Measurements from ENCODE around the gene COX4I1.
A peak's percentile ranks its signal among the peaks of the same experiment; 100 is the strongest.

COX4I1 gene

DNA sequence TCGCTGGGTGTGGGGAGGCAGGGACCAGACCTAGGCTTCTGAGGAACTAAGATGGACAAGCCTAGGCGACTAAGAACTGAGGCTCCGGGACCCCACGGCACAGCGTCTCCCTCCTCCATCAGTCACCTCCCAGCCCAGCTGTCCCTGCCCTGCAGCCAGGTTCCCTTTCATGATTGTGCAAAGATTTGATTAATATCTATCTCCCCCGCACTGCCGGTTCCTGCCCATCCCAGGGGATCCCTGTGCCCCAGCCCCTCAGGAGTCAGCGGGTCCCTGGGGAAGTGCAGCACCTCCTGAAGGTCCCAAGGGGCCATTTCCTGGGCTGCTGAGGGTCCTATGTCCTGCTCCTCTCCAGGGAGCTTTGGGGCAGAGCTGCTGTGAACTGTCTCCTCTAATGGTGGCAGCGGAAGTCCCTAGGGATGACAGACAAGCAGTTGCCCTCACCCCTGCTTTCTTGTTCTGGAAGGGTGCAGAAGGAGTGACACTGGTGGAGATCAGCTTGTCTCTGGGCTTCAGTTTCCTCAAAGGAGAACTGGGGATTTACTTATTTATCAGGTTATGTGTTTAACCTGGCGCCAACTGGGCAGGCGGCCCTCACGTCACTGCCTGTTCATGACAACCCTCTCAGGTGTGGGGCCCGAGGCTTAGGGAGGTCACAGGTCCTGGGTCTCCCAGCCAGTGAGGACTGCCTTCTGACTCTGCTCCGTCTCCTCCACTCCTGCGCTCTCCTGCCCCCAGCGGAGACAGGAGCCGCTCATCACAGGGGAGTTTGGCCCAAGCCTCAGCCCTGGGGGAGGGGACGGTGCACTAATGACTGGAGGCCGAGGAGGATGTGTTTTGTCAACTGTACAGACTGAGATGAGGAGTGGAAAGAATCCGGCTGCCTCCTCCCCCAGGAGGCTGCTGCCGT is 46.7 kb upstream of the COX4I1 start:
- Mint-ChIP-seq H3K9me3 (no peaks in the 10 kb centered on the region), H3K4me3 (peak overlapping the region; percentile 15)
- TF ChIP-seq, protein P1, sequence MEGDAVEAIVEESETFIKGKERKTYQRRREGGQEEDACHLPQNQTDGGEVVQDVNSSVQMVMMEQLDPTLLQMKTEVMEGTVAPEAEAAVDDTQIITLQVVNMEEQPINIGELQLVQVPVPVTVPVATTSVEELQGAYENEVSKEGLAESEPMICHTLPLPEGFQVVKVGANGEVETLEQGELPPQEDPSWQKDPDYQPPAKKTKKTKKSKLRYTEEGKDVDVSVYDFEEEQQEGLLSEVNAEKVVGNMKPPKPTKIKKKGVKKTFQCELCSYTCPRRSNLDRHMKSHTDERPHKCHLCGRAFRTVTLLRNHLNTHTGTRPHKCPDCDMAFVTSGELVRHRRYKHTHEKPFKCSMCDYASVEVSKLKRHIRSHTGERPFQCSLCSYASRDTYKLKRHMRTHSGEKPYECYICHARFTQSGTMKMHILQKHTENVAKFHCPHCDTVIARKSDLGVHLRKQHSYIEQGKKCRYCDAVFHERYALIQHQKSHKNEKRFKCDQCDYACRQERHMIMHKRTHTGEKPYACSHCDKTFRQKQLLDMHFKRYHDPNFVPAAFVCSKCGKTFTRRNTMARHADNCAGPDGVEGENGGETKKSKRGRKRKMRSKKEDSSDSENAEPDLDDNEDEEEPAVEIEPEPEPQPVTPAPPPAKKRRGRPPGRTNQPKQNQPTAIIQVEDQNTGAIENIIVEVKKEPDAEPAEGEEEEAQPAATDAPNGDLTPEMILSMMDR (IDR thresholded peaks at IDR 0.05), result no peak

DNA sequence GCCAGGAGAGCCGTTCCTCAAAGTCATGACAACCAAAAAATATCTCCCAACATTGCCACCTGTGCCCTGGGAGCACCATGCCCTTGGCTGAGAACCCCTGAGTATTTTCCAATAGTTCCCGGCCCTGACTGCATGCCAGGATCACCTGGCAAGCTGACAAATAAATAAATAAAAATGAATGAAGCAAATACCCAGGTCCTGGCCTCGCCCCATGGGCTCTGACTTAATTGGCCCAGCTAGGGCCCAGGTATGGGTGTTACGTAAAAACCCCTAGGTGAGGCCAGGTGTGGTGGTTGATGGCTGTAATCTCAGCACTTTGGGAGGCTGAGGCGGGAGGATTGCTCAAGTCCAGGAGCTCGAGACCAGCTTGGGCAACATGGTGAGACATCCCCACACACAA is 45.9 kb upstream of the COX4I1 start:
- no peak overlapping the region for H3K4me3 Mint-ChIP-seq
- TF ChIP-seq, protein P1 (IDR thresholded peaks at IDR 0.05), result no peak
- H3K36me3 Mint-ChIP-seq (ENCODE audit: low read depth), result no peaks in the 10 kb centered on the region
- peaks cover 34% of the 10 kb centered on the region for H3K4me1 Mint-ChIP-seq
- no peak overlapping the region for H3K27ac Mint-ChIP-seq
- no peaks in the 10 kb centered on the region for H3K9me3 Mint-ChIP-seq
- DNase-seq, result no peak
- peaks cover 66% of the 10 kb centered on the region for H3K27me3 Mint-ChIP-seq (ENCODE audit: low read depth, poor library complexity)

More for the DNA sequence above, 46.7 kb upstream of the COX4I1 start:
- peaks cover 72% of the 10 kb centered on the region for H3K27me3 Mint-ChIP-seq (ENCODE audit: low read depth, poor library complexity)
- peak; percentile 61 for DNase-seq
- H3K4me1 Mint-ChIP-seq, result peaks cover 34% of the 10 kb centered on the region
- H3K36me3 Mint-ChIP-seq (ENCODE audit: low read depth), result no peaks in the 10 kb centered on the region
- H3K27ac Mint-ChIP-seq, result no peak overlapping the region

DNA sequence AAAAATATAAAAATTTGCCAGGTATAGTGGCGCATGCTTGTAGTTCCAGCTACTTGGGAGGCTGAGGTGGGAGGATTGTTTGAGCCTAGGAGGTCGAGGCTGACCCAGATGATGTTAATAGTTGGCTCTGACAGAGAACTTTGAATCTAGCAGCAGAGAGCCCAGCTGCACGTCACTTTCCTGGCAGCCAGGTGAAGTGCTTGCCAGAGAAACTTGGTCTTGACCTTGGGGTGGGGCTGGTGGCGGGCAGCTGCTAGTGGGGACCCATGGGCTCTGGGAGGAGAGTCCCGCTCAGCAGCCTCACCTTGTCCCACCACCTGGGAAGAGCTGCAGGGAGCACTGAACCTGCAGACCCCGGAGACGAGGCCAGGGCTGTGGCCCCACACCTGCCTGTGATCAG is 45.5 kb upstream of the COX4I1 start:
- H3K4me3 Mint-ChIP-seq, result no peak overlapping the region
- H3K4me1 Mint-ChIP-seq, result peaks cover 38% of the 10 kb centered on the region
- peaks cover 64% of the 10 kb centered on the region for H3K27me3 Mint-ChIP-seq (ENCODE audit: low read depth, poor library complexity)
- no peak for DNase-seq
- H3K36me3 Mint-ChIP-seq (ENCODE audit: low read depth), result no peaks in the 10 kb centered on the region
- H3K27ac Mint-ChIP-seq, result no peak overlapping the region
- no peaks in the 10 kb centered on the region for H3K9me3 Mint-ChIP-seq
- TF ChIP-seq, protein P1 (IDR thresholded peaks at IDR 0.05), result no peak

DNA sequence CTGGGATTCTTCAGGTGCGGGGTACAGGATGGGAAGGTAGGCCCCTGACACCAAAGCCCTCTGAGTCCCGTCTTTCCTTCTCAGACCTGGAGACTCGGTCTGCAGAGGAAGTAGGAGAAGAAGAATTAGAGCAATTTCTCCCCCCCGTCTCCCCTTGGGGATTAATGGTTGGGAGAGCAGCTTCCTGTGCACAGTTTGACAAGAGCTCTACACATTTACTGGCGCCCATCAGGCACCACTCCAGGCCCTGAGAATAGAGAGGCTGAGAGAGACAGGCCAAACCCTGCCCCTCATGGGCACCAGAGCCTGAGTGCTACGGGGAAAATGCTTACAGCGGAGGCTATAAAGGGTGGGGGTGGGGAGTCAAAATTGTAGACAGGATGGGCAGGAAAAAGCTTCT is 45.1 kb upstream of the COX4I1 start:
- Mint-ChIP-seq H3K4me3 (no peak overlapping the region), H3K36me3 (ENCODE audit: low read depth) (no peaks in the 10 kb centered on the region), H3K27me3 (ENCODE audit: low read depth, poor library complexity) (peaks cover 64% of the 10 kb centered on the region), H3K9me3 (no peaks in the 10 kb centered on the region), H3K27ac (no peak overlapping the region), H3K4me1 (peaks cover 42% of the 10 kb centered on the region)
- TF ChIP-seq, protein P1 (IDR thresholded peaks at IDR 0.05), result no peak
- DNase-seq, result no peak

DNA sequence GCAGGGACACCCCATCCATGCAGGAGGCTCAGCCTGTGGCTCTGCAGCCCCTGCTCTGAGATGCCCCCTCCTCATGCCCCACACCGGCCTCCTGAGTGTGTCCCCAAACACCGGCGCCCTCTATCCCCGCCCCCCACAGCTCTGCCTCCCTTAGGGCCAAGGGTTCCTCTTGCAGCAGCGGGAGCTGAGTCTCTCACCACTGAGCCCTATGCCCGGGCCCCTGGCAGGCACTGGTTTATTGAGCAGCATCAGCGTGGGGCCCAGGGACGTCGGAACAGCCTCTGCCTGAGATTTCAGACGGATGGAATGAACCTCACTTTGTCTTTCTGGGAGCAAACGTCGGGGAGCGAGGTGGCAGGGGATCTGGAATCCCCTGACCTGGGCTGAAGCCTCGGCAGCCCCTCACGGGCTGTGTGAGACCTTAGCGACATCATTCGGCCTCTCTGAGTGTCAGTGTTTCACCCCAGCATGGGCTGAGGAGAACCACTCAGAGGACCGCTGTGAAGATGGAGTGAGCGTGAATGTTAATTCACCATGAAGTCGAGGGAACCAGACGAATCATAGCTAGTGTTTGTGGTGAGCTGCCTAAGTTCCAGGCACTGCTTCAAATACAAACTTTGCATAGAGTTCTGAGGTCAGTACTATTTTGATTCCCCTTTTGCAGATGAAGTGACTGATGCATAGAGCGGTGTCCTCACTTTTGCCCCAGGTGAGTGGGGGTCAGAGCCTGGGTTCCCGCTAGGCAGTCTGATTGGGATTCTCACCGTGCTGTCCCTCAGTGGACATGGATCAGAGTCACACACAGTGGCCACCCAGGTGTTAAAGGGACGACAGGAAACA is 43.3 kb upstream of the COX4I1 start:
- no peak overlapping the region for H3K4me3 Mint-ChIP-seq
- no peaks in the 10 kb centered on the region for H3K9me3 Mint-ChIP-seq

More for the DNA sequence above, 43.3 kb upstream of the COX4I1 start:
- H3K27ac Mint-ChIP-seq, result no peak overlapping the region
- TF ChIP-seq, protein P1 (IDR thresholded peaks at IDR 0.05), result no peak
- peaks cover 39% of the 10 kb centered on the region for H3K4me1 Mint-ChIP-seq
- H3K36me3 Mint-ChIP-seq (ENCODE audit: low read depth), result no peaks in the 10 kb centered on the region
- DNase-seq, result no peak
- H3K27me3 Mint-ChIP-seq (ENCODE audit: low read depth, poor library complexity), result peaks cover 62% of the 10 kb centered on the region

Measured in nephron progenitor cell (in vitro differentiated cells).